ENCODE measurements around the gene PRMT7.

Gene PRMT7

GRCh38 chr16:68345958-68346635 is 35.3 kb downstream of the PRMT7 start:
- DNase-seq (ENCODE audit: extremely low read depth in 1 of 2, low read depth in 1 of 2) = no peak

- no peak for DNase-seq (ENCODE audit: extremely low read depth in 1 of 2, low read depth in 1 of 2)
Measured at GRCh38 chr16:68346892-68347480, 36.2 kb downstream of the PRMT7 start.

- DNase-seq (ENCODE audit: extremely low read depth in 1 of 2, low read depth in 1 of 2) = no peak
Measured at GRCh38 chr16:68347605-68348004, 36.8 kb downstream of the PRMT7 start.

GRCh38 chr16:68348639-68349445 is 38.0 kb downstream of the PRMT7 start:
- DNase-seq (ENCODE audit: extremely low read depth in 1 of 2, low read depth in 1 of 2) = no peak

GRCh38 chr16:68349838-68350410 is 39.1 kb downstream of the PRMT7 start:
- DNase-seq (ENCODE audit: extremely low read depth in 1 of 2, low read depth in 1 of 2) = no peak

- no peak for DNase-seq (ENCODE audit: extremely low read depth in 1 of 2, low read depth in 1 of 2)
Measured at GRCh38 chr16:68350813-68351350, 40.1 kb downstream of the PRMT7 start.

- no peak for DNase-seq (ENCODE audit: extremely low read depth in 1 of 2, low read depth in 1 of 2)
Measured at GRCh38 chr16:68351463-68351862, 40.6 kb downstream of the PRMT7 start.

- DNase-seq (ENCODE audit: extremely low read depth in 1 of 2, low read depth in 1 of 2) = no peak
Measured at GRCh38 chr16:68351991-68352431, 41.2 kb downstream of the PRMT7 start.

- no peak for DNase-seq (ENCODE audit: extremely low read depth in 1 of 2, low read depth in 1 of 2)
Measured at GRCh38 chr16:68353366-68353765, 42.5 kb downstream of the PRMT7 start.

- no peak for DNase-seq (ENCODE audit: extremely low read depth in 1 of 2, low read depth in 1 of 2)
Measured at GRCh38 chr16:68354816-68355215, 44.0 kb downstream of the PRMT7 start.

GRCh38 chr16:68355447-68356248 is 44.8 kb downstream of the PRMT7 start:
- DNase-seq (ENCODE audit: extremely low read depth in 1 of 2, low read depth in 1 of 2) = no peak

GRCh38 chr16:68356249-68356918 is 45.6 kb downstream of the PRMT7 start:
- peak; percentile 54 to 72 for DNase-seq (ENCODE audit: extremely low read depth in 1 of 2, low read depth in 1 of 2)

- DNase-seq (ENCODE audit: extremely low read depth in 1 of 2, low read depth in 1 of 2) = no peak
Measured at GRCh38 chr16:68356919-68357286, 46.1 kb downstream of the PRMT7 start.

- no peak for DNase-seq (ENCODE audit: extremely low read depth in 1 of 2, low read depth in 1 of 2)
Measured at GRCh38 chr16:68357521-68357922, 46.7 kb downstream of the PRMT7 start.

GRCh38 chr16:68357923-68358322 is 47.1 kb downstream of the PRMT7 start:
- DNase-seq (ENCODE audit: extremely low read depth in 1 of 2, low read depth in 1 of 2) = no peak

- DNase-seq (ENCODE audit: extremely low read depth in 1 of 2, low read depth in 1 of 2) = no peak
Measured at GRCh38 chr16:68358951-68359350, 48.1 kb downstream of the PRMT7 start.

GRCh38 chr16:68359398-68360191 is 48.8 kb downstream of the PRMT7 start:
- DNase-seq (ENCODE audit: extremely low read depth in 1 of 2, low read depth in 1 of 2) = no peak

- DNase-seq (ENCODE audit: extremely low read depth in 1 of 2, low read depth in 1 of 2) = no peak
Measured at GRCh38 chr16:68360547-68360946, 49.7 kb downstream of the PRMT7 start.

- DNase-seq (ENCODE audit: extremely low read depth in 1 of 2, low read depth in 1 of 2) = no peak
Measured at GRCh38 chr16:68360956-68361355, 50.1 kb downstream of the PRMT7 start.
